SHP77 treated with DMSO at 0.1 percent for 48 hours (cell line): Measurements from ENCODE around the gene IFIT5.
"Not testable (repeated sequence)": the region's sequence is repeated elsewhere in the genome, so short reads cannot be mapped to it uniquely, and the experiment has no call there.

Experiments
- DNase-seq: peaks from one replicate; lab custom pipeline; 2025; lab: John Stamatoyannopoulos, UW

The IFIT5 gene, protein sequence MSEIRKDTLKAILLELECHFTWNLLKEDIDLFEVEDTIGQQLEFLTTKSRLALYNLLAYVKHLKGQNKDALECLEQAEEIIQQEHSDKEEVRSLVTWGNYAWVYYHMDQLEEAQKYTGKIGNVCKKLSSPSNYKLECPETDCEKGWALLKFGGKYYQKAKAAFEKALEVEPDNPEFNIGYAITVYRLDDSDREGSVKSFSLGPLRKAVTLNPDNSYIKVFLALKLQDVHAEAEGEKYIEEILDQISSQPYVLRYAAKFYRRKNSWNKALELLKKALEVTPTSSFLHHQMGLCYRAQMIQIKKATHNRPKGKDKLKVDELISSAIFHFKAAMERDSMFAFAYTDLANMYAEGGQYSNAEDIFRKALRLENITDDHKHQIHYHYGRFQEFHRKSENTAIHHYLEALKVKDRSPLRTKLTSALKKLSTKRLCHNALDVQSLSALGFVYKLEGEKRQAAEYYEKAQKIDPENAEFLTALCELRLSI

GRCh38 chr10:89414146-89414878, at the start of gene IFIT5:
TSS of gene IFIT5 (plus strand) at chr10:89414568. CDS start at chr10:89414799, 231 bp downstream.
- DNase-seq, result no peak

- no peak for DNase-seq
Observed at GRCh38 chr10:89367529-89367928, 46.8 kb upstream of the IFIT5 start.

DNA sequence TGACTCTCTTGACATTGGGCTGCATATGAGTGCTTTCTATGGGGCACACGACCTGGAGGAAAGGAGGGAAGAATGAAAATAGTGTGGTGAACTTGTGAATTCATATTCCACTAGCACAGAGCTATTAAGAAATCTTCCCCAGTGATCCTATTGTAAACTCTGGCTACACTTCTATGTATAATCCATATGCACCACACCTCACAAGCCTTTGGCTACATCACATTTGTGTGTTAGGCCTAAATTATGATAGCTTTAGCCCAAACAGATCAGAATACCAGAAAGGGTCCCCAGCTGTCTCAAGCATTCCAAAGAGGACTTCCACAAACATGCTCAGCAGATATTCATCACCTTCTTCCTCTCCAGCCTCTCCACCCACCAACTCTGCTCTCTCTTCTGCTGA, 46.2 kb upstream of the IFIT5 start:
- no peak for DNase-seq

DNA sequence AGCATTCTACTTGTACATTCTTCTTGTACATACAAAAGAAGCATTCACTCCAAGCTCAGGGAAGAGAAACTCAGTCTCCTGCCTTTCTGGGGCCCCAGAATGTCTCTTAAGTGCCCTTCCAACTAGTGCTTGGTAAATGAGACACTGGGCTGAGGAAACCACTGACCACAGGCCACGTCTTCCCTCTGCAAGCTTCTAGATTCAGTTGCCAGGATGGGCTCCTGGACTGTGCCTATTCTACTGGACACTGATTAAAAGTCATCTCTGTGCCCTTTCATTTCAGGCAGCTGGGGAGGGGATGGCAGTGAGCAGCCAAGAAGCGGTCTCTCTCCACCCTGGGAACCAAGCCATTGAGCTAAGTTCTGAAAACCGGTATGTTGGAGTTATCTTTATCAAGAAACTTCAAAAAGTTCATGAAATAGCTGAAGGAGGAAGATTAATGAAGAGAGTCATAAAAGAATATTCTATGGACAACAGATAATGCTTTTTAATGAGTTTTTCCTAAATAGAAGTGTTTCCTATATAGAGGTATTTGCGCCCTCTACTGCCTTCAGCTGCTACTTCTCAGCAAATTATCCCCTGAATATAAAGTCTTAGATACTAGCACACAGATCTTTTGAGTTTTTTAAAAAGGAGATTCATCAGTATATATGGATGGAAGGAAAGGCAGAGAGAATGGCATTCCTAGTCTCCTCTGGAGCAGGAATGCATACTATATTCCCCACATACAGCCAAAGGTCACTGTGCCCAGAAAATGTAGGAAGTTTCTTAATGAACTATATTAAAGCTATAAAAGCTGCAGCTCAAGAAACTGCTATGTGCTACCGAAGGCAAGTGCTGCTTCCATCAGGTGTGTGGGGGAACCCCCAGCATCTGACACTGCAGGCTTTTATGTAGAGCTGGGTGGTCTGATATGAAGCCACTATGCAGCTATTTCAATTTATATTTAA, 44.9 kb upstream of the IFIT5 start:
- no peak for DNase-seq

- DNase-seq, result no peak
Observed at GRCh38 chr10:89371079-89371478, 43.3 kb upstream of the IFIT5 start.

- no peak for DNase-seq
Observed at GRCh38 chr10:89371987-89372386, 42.4 kb upstream of the IFIT5 start.

- no peak for DNase-seq
Observed at GRCh38 chr10:89373916-89374711, 40.3 kb upstream of the IFIT5 start.

DNA sequence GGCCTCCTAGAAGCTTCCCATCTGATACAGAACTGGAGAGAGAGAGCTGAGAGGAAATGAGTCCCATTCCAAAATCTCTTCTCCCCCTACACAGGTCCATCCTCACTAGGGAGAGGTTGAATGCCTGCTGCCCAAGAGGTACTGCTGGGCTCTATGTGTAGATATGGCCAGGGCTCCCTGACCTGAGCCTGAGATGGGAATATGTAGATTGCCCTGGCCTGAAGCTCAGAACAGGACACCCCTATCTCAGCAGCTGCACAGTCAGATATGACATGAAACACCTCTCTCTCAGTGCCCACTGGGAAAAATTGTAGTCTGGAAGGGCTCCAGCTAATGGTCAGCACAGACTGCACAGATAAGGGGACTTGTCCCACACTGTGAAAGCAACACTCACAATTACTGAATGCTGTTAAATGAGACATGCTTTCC, 39.6 kb upstream of the IFIT5 start:
- no peak for DNase-seq

GRCh38 chr10:89377705-89378637, 36.4 kb upstream of the IFIT5 start, which contains the start of gene IFIT1B:
TSS of gene IFIT1B (plus strand) at chr10:89378056. CDS start at chr10:89378136, 80 bp downstream.
- no peak for DNase-seq

DNA sequence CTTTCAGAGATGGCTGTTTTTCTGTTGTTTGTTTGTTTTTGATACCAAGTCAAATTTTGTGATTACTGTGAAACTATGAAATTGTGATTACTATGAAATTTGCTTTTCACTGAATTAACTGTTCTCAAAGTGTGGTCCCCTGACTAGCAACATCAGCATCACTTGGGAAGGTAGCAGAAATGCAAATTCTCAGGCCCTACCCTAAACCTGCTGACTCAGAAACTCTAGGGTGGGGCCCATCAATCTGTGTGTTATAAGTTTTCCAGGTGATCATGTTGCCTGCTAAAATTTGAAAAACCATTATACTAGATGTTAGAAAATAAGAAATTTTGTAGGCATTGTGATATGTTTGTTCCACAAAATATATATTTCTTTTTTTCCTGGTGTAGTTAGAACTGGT, 35.3 kb upstream of the IFIT5 start:
- DNase-seq, result no peak

GRCh38 chr10:89382757-89383156, 31.6 kb upstream of the IFIT5 start:
- DNase-seq, result no peak

DNA sequence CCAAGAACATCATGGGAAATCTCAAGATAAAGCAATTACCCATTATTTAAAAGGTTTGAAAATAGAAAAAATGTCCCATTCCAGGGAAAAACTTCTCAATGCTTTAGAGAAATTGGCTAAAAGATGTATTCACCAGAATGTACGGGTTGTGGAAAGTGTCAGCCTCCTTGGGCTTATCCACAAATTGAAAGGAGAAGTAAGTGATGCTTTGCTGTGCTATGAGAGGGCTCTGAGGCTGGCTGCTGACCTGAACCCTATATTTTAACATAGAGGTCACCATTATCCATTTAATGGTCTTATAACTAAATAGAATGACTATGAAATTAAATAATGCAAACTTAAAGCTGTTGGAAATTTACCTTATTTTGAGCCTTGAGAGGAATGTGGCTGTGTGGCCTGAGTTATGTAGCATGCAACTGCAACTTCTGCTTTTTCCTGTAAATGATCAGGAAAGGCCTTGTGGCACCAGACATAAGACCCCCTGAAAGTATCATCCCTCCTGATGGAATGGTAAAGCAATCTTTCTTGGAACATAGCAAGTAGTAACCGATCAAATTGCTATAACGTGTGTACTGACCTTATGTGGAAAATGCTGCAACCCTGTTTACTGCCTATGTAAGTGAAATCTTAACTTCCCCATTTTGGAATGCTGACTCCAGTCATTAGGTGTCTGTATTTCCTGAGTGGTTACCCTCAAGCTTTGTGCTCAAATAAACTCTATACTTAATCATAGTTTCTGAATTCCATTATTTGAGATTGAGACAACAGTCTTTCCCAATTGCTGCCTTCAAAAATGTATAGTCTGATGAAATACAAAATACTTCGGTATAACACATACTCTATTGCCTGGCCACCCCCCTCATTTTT, 29.7 kb upstream of the IFIT5 start:
- DNase-seq, result no peak

DNA sequence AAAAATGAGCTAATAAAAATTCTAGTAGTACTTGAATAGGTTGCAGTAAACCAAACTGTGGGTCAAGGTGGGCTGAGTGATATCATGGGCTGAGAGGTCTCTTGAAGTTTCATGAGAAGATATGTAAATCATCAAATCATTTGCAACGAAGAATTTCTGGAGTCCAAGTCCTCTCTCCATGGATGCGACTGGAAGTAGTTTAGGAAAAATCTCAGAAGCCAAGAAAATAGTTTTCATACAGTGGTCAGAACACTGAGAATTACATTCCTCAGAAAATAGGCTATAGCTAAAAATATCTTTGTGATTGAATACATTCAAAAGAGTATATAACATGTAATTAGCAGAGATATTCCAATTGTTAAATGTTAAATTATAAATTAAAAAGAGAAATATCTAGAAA, 25.6 kb upstream of the IFIT5 start:
- no peak for DNase-seq

- no peak for DNase-seq
Observed at GRCh38 chr10:89389254-89389653, 25.1 kb upstream of the IFIT5 start.

DNA sequence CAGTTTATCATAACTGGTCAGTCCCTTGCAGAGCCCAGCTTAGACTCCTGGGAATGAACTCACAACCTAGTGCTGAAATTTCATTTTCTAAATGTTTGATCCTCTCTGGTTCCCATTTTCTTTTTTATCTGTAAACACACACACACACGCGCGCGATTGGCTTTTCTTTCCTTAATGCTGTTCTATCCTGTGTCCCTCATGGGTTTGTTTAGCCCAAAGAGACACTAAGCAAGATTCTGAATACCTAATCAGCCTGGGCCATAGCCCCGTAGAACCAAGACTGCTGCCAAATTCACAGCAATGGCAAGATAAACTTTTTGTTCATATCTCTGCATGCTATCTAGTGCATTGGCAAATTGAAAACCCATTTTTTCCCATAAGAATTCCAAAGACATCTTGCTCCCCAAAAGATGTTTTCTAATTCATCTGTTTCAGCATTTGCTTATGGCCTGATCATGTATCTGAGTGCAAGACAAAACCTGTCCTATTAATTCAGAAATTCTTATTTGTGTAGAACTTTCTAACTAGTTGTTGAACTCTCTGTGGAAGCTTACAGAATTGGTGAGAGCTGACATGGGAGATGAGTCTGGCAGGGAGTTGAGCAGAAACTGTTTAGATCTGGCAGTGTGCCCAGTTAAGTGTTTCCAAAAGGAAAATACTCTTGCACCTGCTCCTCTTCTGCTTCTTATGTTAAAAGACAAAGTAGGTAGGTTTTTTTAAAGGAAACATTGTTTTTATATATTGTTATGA, 23.7 kb upstream of the IFIT5 start:
- DNase-seq, result no peak

GRCh38 chr10:89391226-89391576, 23.2 kb upstream of the IFIT5 start:
- DNase-seq, result not testable (repeated sequence)

DNA sequence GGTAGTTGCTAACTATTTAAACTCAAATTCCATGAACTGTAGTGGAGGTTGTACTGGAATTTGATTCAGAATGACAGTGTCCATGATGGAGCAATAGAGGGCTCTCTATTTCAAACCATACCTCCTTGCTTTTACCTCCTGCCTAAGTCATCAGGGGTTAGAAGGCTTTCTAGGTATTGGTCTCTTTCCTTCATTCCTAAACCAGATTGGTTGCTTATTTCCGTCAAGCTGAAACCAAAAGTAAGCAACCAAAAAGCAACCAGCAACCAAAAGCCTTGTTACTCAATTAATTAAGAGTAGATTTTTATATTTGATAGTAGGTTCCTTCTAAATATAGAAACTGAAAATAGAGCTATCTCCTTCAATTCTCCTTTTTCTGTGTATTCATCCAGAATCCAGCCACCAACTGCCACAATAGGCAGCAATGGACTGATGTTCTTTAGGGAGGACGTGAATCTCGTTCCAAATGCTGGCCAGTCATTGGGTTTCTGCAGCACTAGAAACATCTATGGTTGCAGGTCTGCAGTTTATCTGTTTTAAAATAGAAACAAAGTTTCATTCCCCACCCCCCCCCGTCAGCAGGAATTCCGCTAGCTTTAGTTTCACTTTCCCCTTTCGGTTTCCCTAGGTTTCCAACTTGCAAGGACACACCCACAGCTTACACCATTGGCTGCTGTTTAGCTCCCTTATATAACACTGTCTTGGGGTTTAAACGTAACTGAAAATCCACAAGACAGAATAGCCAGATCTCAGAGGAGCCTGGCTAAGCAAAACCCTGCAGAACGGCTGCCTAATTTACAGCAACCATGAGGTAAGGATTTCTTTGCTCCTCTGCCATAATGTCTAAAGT, 22.2 kb upstream of the IFIT5 start, which contains the start of gene IFIT1:
IFIT1 (plus strand) TSS at position 717 of the 850 bp plus-strand sequence; CDS start at position 807, 90 bp downstream.
- no peak for DNase-seq
